Aorta (tissue), 5 donors: ENCODE data around the gene NCOA7. TPM values are rescaled to one million over a fixed set of nuclear protein-coding genes. Genes with fewer than 3 reads are reported as not detected.
A peak's percentile ranks its signal among the peaks of the same experiment; 100 is the strongest.

Experiments used
- ATAC-seq: fragments of 200-7000 bp; cut with Tn5 transposase; one replicate; pipeline ENCODE4 v1.9.1; 2022; ENCODE audit warnings: moderate library complexity; ENCODE audit not compliant: low FRiP score
- DNase-seq, 2 donors: peaks; one replicate each; pipeline ENCODE4 v3.0.0-alpha.2; 2020
- H3K27ac ChIP-seq, 2 donors: one replicate each; pipeline ENCODE4 v1.5.1; 2013; ENCODE audit warnings: low read length in 2 of 2, mild to moderate bottlenecking in 2 of 2, moderate library complexity in 2 of 2, control low read depth in 1 of 2, inconsistent platforms in 1 of 2, low read depth in 1 of 2
- H3K27me3 ChIP-seq, 2 donors: one replicate each; pipeline ENCODE4 v1.6.1; 2013; ENCODE audit warnings: control low read depth in 1 of 2, low read length in 1 of 2, mild to moderate bottlenecking in 1 of 2, moderate library complexity in 1 of 2; ENCODE audit not compliant: insufficient read depth in 2 of 2, control insufficient read depth in 1 of 2
- H3K36me3 ChIP-seq, 2 donors: one replicate each; pipeline ENCODE4 v1.6.1; 2013; ENCODE audit warnings: control low read depth in 1 of 2, low read length in 1 of 2, mild to moderate bottlenecking in 1 of 2; ENCODE audit not compliant: insufficient read depth in 2 of 2, control insufficient read depth in 1 of 2
- H3K4me1 ChIP-seq, 2 donors: one replicate each; pipeline ENCODE4 v1.6.1; 2013; ENCODE audit warnings: low read length in 2 of 2, control low read depth in 1 of 2, mild to moderate bottlenecking in 1 of 2, moderate library complexity in 1 of 2; ENCODE audit not compliant: insufficient read depth in 2 of 2, control insufficient read depth in 1 of 2
- H3K4me3 ChIP-seq, 2 donors: one replicate each; pipeline ENCODE4 v1.5.1; 2013; ENCODE audit warnings: low read length in 2 of 2, control low read depth in 1 of 2, mild to moderate bottlenecking in 1 of 2
- H3K9me3 ChIP-seq: one replicate; pipeline ENCODE4 v1.6.1; 2013; ENCODE audit warnings: mild to moderate bottlenecking, low read length; ENCODE audit not compliant: control insufficient read depth
- WGBS, 2 donors: extraction: QIAGEN DNeasy Blood & Tissue Kit; methylation state at CpG; one replicate each; pipeline ENCODE4 v1.1.7; 2013; 5-methylcytosine and 5-hydroxymethylcytosine counted together
- intact Hi-C, 2 donors: fragments of 100-400 bp; cut with DNase I; formaldehyde crosslinking; loops; one replicate each; pipeline versions ENCODE4 v1.14.2 to v1.15.0; 2022
- polyA plus RNA-seq, 2 donors: library from polyadenylated mRNA; stranded (reverse); fragments of 200-250 nt; gene quantifications; one replicate each; pipeline ENCODE4 v1.2.3, GENCODE V29; 2013
- total RNA-seq, 2 donors: library from RNA; stranded (reverse); fragmentation: NEBNext Ultra II Directional; extraction: Animal tissue kit (Norgen Biotek cat#: 25700); gene quantifications; one replicate each; pipeline ENCODE4 v1.2.1, GENCODE V29; 2021
- donor health status: healthy with polysubstance abuse.
- donor health status: Bipolar disorder and iron deficiency.
- donor health status: DM: no; HTN: no; CAD: no.
- donor health status: DM: no; HTN: no; CAD: no.
- donor health status: DM: yes; HTN: yes; CAD: no.

Gene NCOA7
- total and polyA plus RNA-seq, 4 donors: 12.3 to 82.1 (median 40.3) TPM

DNA sequence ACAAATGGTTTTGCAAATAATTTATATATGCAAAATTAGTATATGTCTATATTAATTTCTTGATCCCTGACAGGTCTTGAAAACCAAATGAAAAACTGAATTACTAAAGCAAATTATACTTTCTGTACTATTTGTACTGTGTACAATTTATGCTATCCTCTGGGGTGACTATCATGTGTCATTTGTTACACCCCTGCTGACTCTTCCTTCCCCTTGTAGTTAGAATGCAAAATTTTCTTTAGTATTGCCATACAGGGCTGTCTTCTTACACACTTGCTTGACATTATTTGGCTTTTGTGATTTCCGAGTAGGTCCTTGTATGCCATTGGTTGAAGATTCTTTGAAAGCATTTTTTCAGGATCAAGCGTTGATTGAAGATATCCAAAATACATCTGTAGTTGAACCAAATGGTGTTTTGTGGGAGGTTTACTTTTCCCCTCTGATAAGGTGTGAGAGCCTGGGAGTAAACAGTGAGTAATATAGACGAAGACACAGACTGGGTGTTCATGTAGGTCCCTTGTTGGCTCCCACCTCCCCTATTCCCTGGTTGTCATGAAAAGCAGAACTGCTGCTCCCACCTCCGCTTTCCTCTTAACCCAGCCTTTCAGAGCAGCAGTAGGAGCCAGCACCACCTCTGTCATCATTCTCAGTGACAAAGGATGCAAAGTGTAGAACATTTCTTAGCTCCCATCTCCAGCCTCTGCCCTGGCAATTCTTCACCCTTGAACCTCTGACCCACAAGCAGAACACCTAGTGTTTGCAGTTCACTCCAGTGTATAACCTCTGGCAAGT, 29.0 kb downstream of the NCOA7 start:
- intact Hi-C loops: no loop called here
- DNase-seq: no peak
- 93 to 94% methylated on average over 4 of the region's 4 CpGs for WGBS, 2 donors
- Histone ChIP-seq H3K27me3 (no peaks in the 10 kb centered on the region), H3K36me3 (no peaks in the 10 kb centered on the region), H3K4me3 (no peak overlapping the region), H3K27ac (no peak overlapping the region), H3K4me1 (peaks cover 2% of the 10 kb centered on the region in 2 donors), H3K9me3 (no peaks in the 10 kb centered on the region)
- ATAC-seq: no peak

GRCh38 chr6:125821825-125822281, 31.1 kb downstream of the NCOA7 start:
- H3K27ac ChIP-seq: no peak overlapping the region
- WGBS, 2 donors: 52 to 54% methylated on average over 3 of the region's 3 CpGs
- H3K4me3 ChIP-seq: no peak overlapping the region
- no peaks in the 10 kb centered on the region for H3K9me3 ChIP-seq
- intact Hi-C loops: no loop called here
- peaks cover 1 to 2% of the 10 kb centered on the region in 2 donors for H3K4me1 ChIP-seq
- no peaks in the 10 kb centered on the region for H3K27me3 ChIP-seq
- ATAC-seq: peak; percentile 66
- H3K36me3 ChIP-seq: no peaks in the 10 kb centered on the region
- no peak for DNase-seq

GRCh38 chr6:125823180-125823579, 32.4 kb downstream of the NCOA7 start:
- DNase-seq (no peak), ATAC-seq (no peak)
- H3K27ac ChIP-seq: no peak overlapping the region
- no peaks in the 10 kb centered on the region for H3K36me3 ChIP-seq
- 88 to 91% methylated on average over 2 of the region's 2 CpGs for WGBS, 2 donors
- no peak overlapping the region for H3K4me3 ChIP-seq
- no peaks in the 10 kb centered on the region for H3K27me3 ChIP-seq
- no peaks in the 10 kb centered on the region for H3K9me3 ChIP-seq
- intact Hi-C loops: no loop called here
- H3K4me1 ChIP-seq: peaks cover 2 to 3% of the 10 kb centered on the region in 2 donors

DNA sequence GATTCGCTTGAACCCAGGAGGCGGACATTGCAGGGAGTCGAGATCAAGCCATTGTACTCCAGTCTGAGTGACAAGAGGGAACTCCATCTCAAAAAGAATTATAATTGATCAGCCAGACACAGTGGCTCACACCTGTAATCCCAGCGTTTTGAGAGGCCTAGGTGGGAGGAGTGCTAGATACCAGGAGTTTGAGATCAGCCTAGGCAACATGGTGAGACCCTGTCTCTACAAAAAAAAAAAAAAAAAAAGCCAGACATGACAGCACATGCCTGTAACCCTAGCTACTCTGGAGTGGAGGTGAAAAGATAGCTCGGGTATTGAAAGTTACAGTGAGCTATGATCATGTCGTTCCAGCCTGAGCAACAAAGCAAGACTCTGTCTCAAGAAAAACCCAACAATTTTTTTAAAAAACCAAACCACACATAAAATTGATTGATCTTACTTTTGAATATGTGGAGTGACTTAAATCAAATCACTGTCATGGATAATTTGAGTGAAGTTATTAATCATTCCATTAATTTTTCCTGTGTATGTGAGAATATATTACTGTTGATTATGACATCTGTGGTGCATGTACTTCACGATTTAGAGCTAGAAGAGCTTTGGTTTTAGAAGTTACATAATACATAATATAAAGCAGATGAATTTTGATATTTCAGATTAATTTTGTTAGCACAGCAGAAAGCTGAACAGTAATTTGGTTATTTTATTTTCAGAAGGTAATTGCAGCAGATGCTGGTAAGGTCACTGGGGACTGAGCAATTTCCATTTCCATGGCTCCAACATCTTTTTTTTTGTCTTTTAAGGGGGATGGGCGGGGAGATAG, 34.4 kb downstream of the NCOA7 start:
- DNase-seq: no peak
- Histone ChIP-seq H3K27ac (no peak overlapping the region), H3K4me3 (no peak overlapping the region), H3K27me3 (no peaks in the 10 kb centered on the region), H3K36me3 (no peaks in the 10 kb centered on the region), H3K9me3 (no peaks in the 10 kb centered on the region), H3K4me1 (peaks cover 2 to 5% of the 10 kb centered on the region in 2 donors)
- whole genome bisulfite sequencing, 2 donors: 91 to 93% methylated on average over 8 of the region's 8 CpGs
- intact Hi-C loops: no loop called here
- ATAC-seq: peak; percentile 50

GRCh38 chr6:125826695-125827463, 36.1 kb downstream of the NCOA7 start:
- DNase-seq: no peak
- WGBS, 2 donors: 96 to 99% methylated on average over 9 of the region's 9 CpGs

DNA sequence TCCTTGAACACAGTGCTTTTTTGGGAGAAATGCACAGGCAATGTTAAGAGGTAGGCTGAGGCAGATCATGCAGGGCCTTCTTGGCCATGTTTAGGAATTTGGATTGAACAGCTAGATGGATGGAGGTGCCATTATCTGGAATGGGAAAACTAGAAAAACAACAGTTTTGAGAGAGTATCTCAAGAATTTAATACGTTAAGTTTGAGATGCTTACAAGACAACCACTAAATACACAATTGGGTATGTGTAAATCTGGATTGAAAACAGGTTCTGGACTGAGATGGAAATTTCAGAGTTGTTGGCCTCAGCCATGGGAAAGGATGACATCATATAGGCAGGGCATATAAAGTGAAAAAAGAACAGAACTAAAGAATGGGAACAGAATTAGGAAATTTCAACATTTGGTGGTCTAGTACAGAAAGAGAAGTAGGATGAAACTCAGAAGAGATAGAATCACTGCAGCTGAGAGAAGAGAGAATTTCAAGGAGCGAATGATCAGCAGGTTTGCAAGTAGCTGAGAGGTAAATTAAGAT, 37.1 kb downstream of the NCOA7 start:
- ATAC-seq: no peak
- Histone ChIP-seq H3K27me3 (no peaks in the 10 kb centered on the region), H3K4me3 (no peak overlapping the region), H3K27ac (no peak overlapping the region), H3K36me3 (no peaks in the 10 kb centered on the region), H3K4me1 (peaks cover 0 to 5% of the 10 kb centered on the region in 2 donors), H3K9me3 (no peaks in the 10 kb centered on the region)
- intact Hi-C loops: no loop called here
- 61 to 65% methylated on average over 2 of the region's 2 CpGs for WGBS, 2 donors
- no peak for DNase-seq

More at GRCh38 chr6:125826695-125827463, 36.1 kb downstream of the NCOA7 start:
- no peak overlapping the region for H3K27ac ChIP-seq
- H3K4me1 ChIP-seq: peaks cover 0 to 5% of the 10 kb centered on the region in 2 donors
- ATAC-seq: no peak
- H3K27me3 ChIP-seq: no peaks in the 10 kb centered on the region
- no peaks in the 10 kb centered on the region for H3K36me3 ChIP-seq
- H3K9me3 ChIP-seq: no peaks in the 10 kb centered on the region
- H3K4me3 ChIP-seq: no peak overlapping the region
- intact Hi-C loops: no loop called here

DNA sequence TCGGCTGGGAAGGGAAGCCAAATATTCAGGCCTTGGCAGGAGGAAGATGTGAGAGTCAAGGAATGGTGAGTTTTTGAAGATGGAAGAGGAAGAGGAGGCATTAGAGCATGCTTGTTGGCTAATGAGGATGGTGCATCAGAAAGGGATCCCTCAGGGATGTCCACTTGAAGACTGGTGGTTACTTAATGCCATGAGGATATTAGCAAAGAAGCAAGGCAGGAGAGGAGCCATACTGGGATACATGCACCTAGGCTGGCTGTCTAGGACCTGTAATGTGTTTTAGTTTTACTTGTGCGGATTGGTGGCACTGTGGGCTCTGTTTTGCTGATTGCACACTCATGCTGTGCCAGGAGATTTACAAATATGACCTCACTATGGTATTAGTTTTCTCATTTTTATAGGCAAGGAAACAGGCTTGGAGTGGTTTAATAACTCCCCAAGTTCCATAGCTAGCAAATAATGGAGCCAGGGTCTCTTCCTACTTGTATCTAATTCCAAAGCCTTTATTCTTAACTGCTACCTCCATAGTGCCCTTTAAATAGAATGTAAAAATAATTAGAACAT, 37.8 kb downstream of the NCOA7 start:
- H3K36me3 ChIP-seq: no peaks in the 10 kb centered on the region
- 80 to 86% methylated on average over 2 of the region's 2 CpGs for WGBS, 2 donors
- ATAC-seq: no peak
- peaks cover 0 to 6% of the 10 kb centered on the region in 2 donors for H3K4me1 ChIP-seq
- intact Hi-C loops: no loop called here
- H3K27me3 ChIP-seq: no peaks in the 10 kb centered on the region
- H3K9me3 ChIP-seq: no peaks in the 10 kb centered on the region
- no peak overlapping the region for H3K4me3 ChIP-seq
- no peak overlapping the region for H3K27ac ChIP-seq
- no peak for DNase-seq

GRCh38 chr6:125829433-125829832, 38.7 kb downstream of the NCOA7 start:
- WGBS, 2 donors: 93 to 94% methylated on average over 4 of the region's 4 CpGs
- Histone ChIP-seq H3K27me3 (no peaks in the 10 kb centered on the region), H3K9me3 (no peaks in the 10 kb centered on the region), H3K4me1 (peaks cover 0 to 7% of the 10 kb centered on the region in 2 donors), H3K4me3 (no peak overlapping the region), H3K36me3 (no peaks in the 10 kb centered on the region), H3K27ac (no peak overlapping the region)
- intact Hi-C loops: no loop called here
- no peak for DNase-seq
- no peak for ATAC-seq
